ENCODE measurements around the gene ADAMTS1. TPM values are rescaled to one million over a fixed set of nuclear protein-coding genes. Genes with fewer than 3 reads are reported as not detected.

ADAMTS1 gene
- polyA plus RNA-seq, 3 donors = 0.01 TPM; not detected in 2

- Histone ChIP-seq H3K4me3 (replicated peaks in 1 of 3; ENCODE audit: low read depth in 2 of 3, low read length in 3 of 3) (no peak overlapping the region), H3K4me2 (replicated peaks; ENCODE audit: extremely low read depth, low read length, poor library complexity, severe bottlenecking) (no peak overlapping the region), H3K27ac (ENCODE audit: low read depth in 1 of 2, low read length in 2 of 2) (no peak overlapping the region), H3K9ac (ENCODE audit: insufficient read depth, low read length, poor library complexity, severe bottlenecking) (no peak overlapping the region), H4K20me1 (ENCODE audit: insufficient read depth, low read length) (no peaks in the 10 kb centered on the region), H2AFZ (ENCODE audit: insufficient read depth, low read depth, low read length, poor library complexity, severe bottlenecking) (no peak overlapping the region), H3K27me3 (ENCODE audit: control insufficient read depth in 2 of 2, insufficient read depth in 2 of 2, low read length in 2 of 2) (no peaks in the 10 kb centered on the region), H3K36me3 (replicated peaks in 1 of 2; ENCODE audit: control insufficient read depth in 1 of 2, insufficient read depth in 2 of 2, low read length in 2 of 2) (no peaks in the 10 kb centered on the region), H3K4me1 (ENCODE audit: control insufficient read depth in 1 of 2, insufficient read depth in 2 of 2, low read length in 2 of 2) (no peaks in the 10 kb centered on the region), H3K9me3 (replicated peaks in 1 of 2; ENCODE audit: control insufficient read depth in 1 of 2, insufficient read depth in 1 of 2, low read length in 2 of 2) (no peaks in the 10 kb centered on the region), H3K79me2 (ENCODE audit: insufficient read depth, low read length) (no peaks in the 10 kb centered on the region)
- no peak for DNase-seq
- no CpG with 5 or more reads among the region's 2 CpGs for WGBS (ENCODE audit: insufficient coverage)
- H3K27ac Mint-ChIP-seq = no peak overlapping the region
- H3K36me3 Mint-ChIP-seq = no peaks in the 10 kb centered on the region
- intact Hi-C loops (cut with micrococcal nuclease) = no loop called here
- no peaks in the 10 kb centered on the region for H3K27me3 Mint-ChIP-seq (ENCODE audit: low read depth in 3 of 3)
- TF ChIP-seq CTCF (IDR thresholded peaks at IDR 0.05) = no peak
- H3K4me3 Mint-ChIP-seq = no peak overlapping the region
- H3K9me3 Mint-ChIP-seq = peaks cover 0 to 4% (median 0%) of the 10 kb centered on the region in 7 donors
- H3K4me1 Mint-ChIP-seq = no peaks in the 10 kb centered on the region
These were observed 33.7 kb downstream of the ADAMTS1 start for GRCh38 chr21:26811482-26811881.

- Mint-ChIP-seq H3K4me1 (no peaks in the 10 kb centered on the region), H3K27ac (no peak overlapping the region), H3K4me3 (no peak overlapping the region), H3K36me3 (no peaks in the 10 kb centered on the region), H3K9me3 (peaks cover 0 to 4% (median 0%) of the 10 kb centered on the region in 7 donors), H3K27me3 (ENCODE audit: low read depth in 3 of 3) (no peaks in the 10 kb centered on the region)
- WGBS (ENCODE audit: insufficient coverage) = 60% methylated on average over 1 of the region's 2 CpGs
- H3K79me2 ChIP-seq (ENCODE audit: insufficient read depth, low read length) = no peaks in the 10 kb centered on the region
- no peak overlapping the region for H3K4me2 ChIP-seq (replicated peaks; ENCODE audit: extremely low read depth, low read length, poor library complexity, severe bottlenecking)
- no peak for DNase-seq
- no peak for TF ChIP-seq CTCF (IDR thresholded peaks at IDR 0.05)
- no peaks in the 10 kb centered on the region for H3K27me3 ChIP-seq (ENCODE audit: control insufficient read depth in 2 of 2, insufficient read depth in 2 of 2, low read length in 2 of 2)
- intact Hi-C loops (cut with micrococcal nuclease) = no loop called here
- H3K4me1 ChIP-seq (ENCODE audit: control insufficient read depth in 1 of 2, insufficient read depth in 2 of 2, low read length in 2 of 2) = no peaks in the 10 kb centered on the region
- H3K27ac ChIP-seq (ENCODE audit: low read depth in 1 of 2, low read length in 2 of 2) = no peak overlapping the region
- no peaks in the 10 kb centered on the region for H3K9me3 ChIP-seq (replicated peaks in 1 of 2; ENCODE audit: control insufficient read depth in 1 of 2, insufficient read depth in 1 of 2, low read length in 2 of 2)
- no peak overlapping the region for H3K4me3 ChIP-seq (replicated peaks in 1 of 3; ENCODE audit: low read depth in 2 of 3, low read length in 3 of 3)
- H4K20me1 ChIP-seq (ENCODE audit: insufficient read depth, low read length) = no peaks in the 10 kb centered on the region
- H3K9ac ChIP-seq (ENCODE audit: insufficient read depth, low read length, poor library complexity, severe bottlenecking) = no peak overlapping the region
- no peak overlapping the region for H2AFZ ChIP-seq (ENCODE audit: insufficient read depth, low read depth, low read length, poor library complexity, severe bottlenecking)
- no peaks in the 10 kb centered on the region for H3K36me3 ChIP-seq (replicated peaks in 1 of 2; ENCODE audit: control insufficient read depth in 1 of 2, insufficient read depth in 2 of 2, low read length in 2 of 2)
These were observed 34.4 kb downstream of the ADAMTS1 start for GRCh38 chr21:26810676-26811415.
